H4 (cell line): Measurements from ENCODE around the gene RPS13. TPM values are rescaled to one million over a fixed set of nuclear protein-coding genes. Genes with fewer than 3 reads are reported as not detected.
"Not testable (repeated sequence)": the region's sequence is repeated elsewhere in the genome, so short reads cannot be mapped to it uniquely, and the experiment has no call there.

Source experiments
- DNase-seq: peaks from one replicate; pipeline ENCODE4 v3.0.0-alpha.2; 2015; ENCODE audit warnings: low spot score
- total RNA-seq: library from RNA; depleted of rRNA; stranded (reverse); fragments of >200 nt; shearing (Covaris generic); gene quantifications from 2 replicates; pipeline ENCODE4 v1.2.3, GENCODE V29; 2014; rRNA removed

Gene RPS13
- total RNA-seq, 1 experiment from 2014 or later = 3,038 TPM

GRCh38 chr11:17036666-17037658 lies 40.5 kb downstream of the RPS13 start:
- DNase-seq = no peak

- DNase-seq = not testable (repeated sequence)
Measured at GRCh38 chr11:17034027-17034426, 43.4 kb downstream of the RPS13 start.

DNA sequence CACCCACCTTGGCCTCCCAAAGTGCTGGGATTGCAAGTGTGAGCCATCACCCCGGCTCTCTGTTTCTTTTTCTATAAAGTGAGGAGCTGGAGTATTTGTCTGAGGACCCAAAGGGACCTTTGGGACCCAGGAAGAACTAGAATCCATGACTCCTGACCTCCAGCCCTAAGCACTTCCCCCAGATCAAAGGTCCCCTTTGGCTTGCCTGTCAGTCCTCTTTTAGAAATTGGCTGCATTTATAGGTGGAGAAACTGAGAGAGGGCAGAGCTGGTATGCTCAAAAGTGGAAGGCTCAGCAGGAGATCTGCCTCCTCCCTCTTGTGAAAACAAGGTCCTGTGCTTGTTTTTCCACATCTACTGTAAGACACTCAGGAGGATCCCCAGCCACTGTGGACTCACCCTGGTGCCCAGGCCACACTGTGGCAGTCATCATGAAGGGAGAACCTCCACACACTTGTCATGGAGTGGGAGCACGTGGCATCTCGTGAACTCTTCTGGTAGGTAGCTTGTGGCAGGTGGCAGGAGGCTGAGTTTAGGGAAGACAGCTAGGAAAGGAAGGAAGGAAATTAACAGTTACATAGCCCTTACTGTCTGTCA lies 50.9 kb downstream of the RPS13 start:
- DNase-seq = no peak

- DNase-seq = no peak
Measured at GRCh38 chr11:17024924-17025323, 52.5 kb downstream of the RPS13 start.

Other genes starting within 250 kb of the RPS13 start
- 0.75 TPM in 1 of 2 replicates, not detected in the other for gene PLEKHA7, start 63.3 kb downstream of the RPS13 start, total RNA-seq
- 25.6 and 41.2 TPM in 2 replicates for gene PIK3C2A, start 130.3 kb upstream of the RPS13 start, total RNA-seq
- 66.8 and 83.7 TPM in 2 replicates for gene NUCB2, start 199.1 kb upstream of the RPS13 start, total RNA-seq